Astrocyte of the spinal cord (primary cell): ENCODE data around the gene SLIT1.

Experiments used
- DNase-seq: peaks from one replicate; pipeline ENCODE4 v3.0.0; 2011; ENCODE audit warnings: low read depth, low spot score
- H3K4me3 ChIP-seq: 2 replicates; pipeline ENCODE4 v1.5.1; 2011; ENCODE audit warnings: low read depth, mild to moderate bottlenecking, low read length, moderate library complexity
- in situ Hi-C: cut with HindIII; loops from 2 replicates; pipeline ENCODE4 v1.10.0; 2017; ENCODE audit warnings: low sequenced_read_pairs
- TF ChIP-seq, protein P1 (sequence below): IDR thresholded peaks from 2 replicates; pipeline ENCODE4 v1.5.1; 2012; ENCODE audit warnings: low read depth, mild to moderate bottlenecking, low read length, inconsistent platforms

SLIT1 gene

DNA sequence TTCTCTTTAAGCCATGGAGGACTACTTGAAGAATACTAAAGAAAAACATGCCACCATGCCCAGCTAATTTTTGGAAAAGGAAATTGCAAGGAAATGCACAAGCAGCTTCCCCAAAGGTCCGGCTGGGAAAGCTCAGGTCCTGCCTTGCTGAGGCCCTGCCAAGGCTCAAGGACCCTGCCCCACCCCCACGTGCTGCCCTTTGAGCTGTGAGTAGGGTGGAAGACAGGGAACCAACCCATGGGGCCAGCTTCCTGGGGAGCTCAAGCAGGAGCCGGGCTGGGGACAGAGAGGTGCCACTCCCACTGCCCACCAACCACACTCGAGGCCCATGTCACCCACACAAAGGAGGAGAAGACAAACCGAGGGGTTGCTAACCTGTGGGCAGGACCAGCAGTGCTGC, 78.2 kb downstream of the SLIT1 start:
- TF ChIP-seq, protein P1, sequence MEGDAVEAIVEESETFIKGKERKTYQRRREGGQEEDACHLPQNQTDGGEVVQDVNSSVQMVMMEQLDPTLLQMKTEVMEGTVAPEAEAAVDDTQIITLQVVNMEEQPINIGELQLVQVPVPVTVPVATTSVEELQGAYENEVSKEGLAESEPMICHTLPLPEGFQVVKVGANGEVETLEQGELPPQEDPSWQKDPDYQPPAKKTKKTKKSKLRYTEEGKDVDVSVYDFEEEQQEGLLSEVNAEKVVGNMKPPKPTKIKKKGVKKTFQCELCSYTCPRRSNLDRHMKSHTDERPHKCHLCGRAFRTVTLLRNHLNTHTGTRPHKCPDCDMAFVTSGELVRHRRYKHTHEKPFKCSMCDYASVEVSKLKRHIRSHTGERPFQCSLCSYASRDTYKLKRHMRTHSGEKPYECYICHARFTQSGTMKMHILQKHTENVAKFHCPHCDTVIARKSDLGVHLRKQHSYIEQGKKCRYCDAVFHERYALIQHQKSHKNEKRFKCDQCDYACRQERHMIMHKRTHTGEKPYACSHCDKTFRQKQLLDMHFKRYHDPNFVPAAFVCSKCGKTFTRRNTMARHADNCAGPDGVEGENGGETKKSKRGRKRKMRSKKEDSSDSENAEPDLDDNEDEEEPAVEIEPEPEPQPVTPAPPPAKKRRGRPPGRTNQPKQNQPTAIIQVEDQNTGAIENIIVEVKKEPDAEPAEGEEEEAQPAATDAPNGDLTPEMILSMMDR: no peak
- DNase-seq: no peak
- H3K4me3 ChIP-seq: no peak overlapping the region
- in situ Hi-C loops: no loop called here

DNA sequence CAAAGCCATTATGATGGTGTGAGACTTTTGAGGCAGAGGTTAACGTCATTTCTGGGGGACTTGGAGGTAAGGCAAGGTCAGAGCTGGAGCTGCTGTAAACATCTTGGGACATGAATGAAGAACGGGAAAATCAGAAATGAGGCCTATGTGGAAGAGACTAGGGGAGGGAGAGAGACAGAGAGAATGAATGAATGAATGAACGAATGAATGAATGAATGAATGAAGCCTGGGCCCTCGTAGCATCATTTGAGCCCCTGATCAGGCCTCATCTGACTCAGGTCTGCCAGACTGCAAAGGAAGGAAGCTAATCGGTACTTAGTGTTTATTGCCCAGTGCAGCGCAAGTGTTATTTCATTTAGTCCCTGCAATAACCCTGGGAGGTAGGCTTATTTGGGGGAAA, 79.6 kb downstream of the SLIT1 start:
- in situ Hi-C loops: no loop called here

DNA sequence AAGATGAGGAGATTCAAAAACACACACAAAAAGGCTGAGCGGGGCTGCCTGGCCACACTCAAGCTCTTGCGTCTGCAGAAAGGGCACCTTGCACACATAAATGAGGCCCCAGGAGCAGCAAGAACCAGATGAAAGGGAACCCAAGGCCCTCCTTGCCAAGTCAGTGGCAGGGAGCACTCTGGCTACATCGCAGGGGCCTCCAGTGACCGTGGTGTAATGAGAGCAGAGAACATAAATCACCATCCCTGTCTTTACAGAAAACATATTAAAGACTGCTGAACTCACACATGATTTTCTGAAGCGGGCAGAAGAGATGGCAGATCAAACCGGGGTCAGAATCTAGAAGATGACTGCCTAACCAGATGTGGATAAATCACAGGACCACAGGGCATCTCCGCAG, 80.5 kb downstream of the SLIT1 start:
- DNase-seq: no peak
- H3K4me3 ChIP-seq: no peak overlapping the region
- TF ChIP-seq, protein P1: no peak
- in situ Hi-C loops: no loop called here

More for the DNA sequence above, 79.6 kb downstream of the SLIT1 start:
- no peak for DNase-seq
- no peak overlapping the region for H3K4me3 ChIP-seq
- TF ChIP-seq, protein P1: no peak

DNA sequence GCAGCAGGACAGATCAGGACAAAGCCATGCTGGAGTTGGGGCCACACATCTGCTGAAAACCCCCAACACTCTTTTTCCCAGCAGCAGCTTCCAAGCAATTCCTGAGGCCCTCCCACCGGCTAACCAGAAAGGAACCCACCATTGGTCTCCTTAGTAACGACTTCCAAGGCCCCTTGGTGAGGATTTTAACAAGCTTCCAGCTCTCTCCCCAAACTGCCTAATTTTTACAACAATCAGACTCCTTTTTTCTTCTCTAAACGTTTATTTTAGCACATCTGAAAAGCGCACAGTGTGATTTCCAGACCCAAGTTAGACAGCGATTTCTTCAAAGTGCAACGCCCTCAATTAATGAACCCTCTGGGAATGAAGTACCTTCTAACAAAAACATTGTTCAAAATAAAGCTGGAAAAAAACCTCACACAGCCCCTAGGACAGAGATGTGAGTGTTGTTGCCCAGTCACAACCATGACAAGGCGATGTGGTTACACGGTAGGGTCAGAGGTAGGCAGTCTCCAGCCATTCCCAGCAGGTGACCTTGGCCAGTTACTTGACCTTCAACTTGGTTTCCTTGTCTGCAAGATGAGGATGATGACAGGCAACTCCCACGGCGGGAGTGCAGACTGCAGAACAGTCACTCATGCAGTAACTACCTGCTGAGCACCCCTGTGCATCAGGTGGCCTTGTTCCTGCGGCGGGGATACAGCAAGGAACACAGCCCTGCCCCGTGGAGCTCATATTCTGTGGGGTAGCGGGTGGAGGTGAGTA, 82.3 kb downstream of the SLIT1 start:
- no peak overlapping the region for H3K4me3 ChIP-seq
- in situ Hi-C loops: no loop called here
- TF ChIP-seq, protein P1: no peak
- DNase-seq: no peak

DNA sequence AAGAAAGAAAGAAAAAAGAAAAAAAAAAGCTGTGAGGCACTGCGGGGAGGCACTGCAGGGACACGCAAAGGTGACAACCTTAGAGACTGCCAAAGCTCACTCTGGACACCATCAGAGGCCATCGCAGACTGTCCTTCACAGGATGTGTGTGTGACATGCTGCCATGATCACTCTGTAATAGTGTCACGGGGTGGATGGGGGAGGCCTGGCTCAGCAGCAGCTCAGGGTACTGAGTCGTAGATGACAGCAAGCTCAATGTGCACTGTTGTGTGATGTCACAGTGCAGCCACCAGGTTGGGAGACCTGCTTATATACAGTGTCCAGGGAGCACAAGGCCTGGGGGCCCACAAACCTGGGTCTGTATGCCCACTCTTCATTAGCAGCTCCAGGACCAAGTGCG, 83.3 kb downstream of the SLIT1 start:
- in situ Hi-C loops: no loop called here
- DNase-seq: no peak
- H3K4me3 ChIP-seq: no peak overlapping the region
- TF ChIP-seq, protein P1: no peak

DNA sequence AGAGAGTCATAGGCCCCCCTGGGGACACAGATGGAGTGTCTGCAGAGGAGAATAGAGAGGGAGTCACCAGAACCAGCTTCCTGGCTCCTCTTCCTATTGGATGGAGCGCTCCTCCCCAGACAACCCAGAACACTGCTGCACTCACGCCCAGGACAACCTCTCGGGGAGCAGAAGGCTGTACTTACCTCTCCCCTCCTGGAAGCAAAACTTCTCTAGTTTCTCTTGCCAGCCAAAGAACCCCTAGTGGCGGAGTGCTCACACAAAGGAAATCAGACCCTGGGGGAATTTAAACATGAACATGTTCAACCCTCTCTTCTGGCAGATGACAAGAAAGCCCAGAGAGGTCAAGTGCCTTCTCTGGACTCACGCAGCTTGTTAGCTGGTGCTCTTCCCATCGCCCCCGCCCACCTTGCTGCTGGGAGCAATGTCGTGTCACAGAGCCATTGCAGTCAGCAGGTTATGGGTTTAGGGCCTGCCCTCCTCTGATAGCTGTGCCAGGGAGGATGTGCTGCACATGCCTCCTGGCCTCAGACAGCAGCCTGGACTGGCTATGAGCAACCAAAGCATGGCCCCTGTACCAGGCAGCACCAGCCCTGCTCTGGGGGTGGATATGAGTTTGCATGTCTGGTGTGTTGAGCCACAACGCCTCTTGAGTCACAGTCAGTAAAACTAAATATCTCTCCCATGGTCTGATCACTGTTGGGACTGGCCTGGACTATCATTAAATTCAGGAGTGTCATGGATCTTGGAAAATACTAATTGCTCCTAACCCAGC, 84.4 kb downstream of the SLIT1 start:
- H3K4me3 ChIP-seq: no peak overlapping the region
- DNase-seq: no peak
- in situ Hi-C loops: no loop called here
- TF ChIP-seq, protein P1: no peak
